GM12891 (cell line): Measurements from ENCODE around the gene CBLN4.

ENCODE experiments used
- DNase-seq: peaks from one replicate; pipeline ENCODE4 v3.0.0; 2011; ENCODE audit warnings: low spot score; ENCODE audit not compliant: insufficient read length
- FAIRE-seq: peaks from 2 replicates; lab custom pipeline; 2011; peaks lifted over from hg19 to GRCh38; lab: Jason Lieb, UNC
- PAX5 ChIP-seq: IDR thresholded peaks from 2 replicates; pipeline ENCODE4 v1.6.1; 2011; ENCODE audit warnings: low read length, moderate library complexity, mild to moderate bottlenecking; ENCODE audit not compliant: insufficient read depth, severe bottlenecking
- POLR2A ChIP-seq: IDR thresholded peaks from 2 replicates; pipeline ENCODE4 v1.6.1; 2011; ENCODE audit warnings: low read depth, low read length, control low read depth
- POLR2AphosphoS5 ChIP-seq: IDR thresholded peaks from 2 replicates; pipeline ENCODE4 v1.6.1; 2011; ENCODE audit warnings: low read depth, low read length, control low read depth
- POU2F2 ChIP-seq: IDR thresholded peaks from 2 replicates; pipeline ENCODE4 v1.6.1; 2011; ENCODE audit warnings: low read depth, mild to moderate bottlenecking, control low read depth, low read length, moderate library complexity
- SPI1 ChIP-seq: IDR thresholded peaks from 2 replicates; pipeline ENCODE4 v1.6.1; 2011; ENCODE audit warnings: low read depth, low read length, control low read depth
- TAF1 ChIP-seq: IDR thresholded peaks from 2 replicates; pipeline ENCODE4 v1.6.1; 2011; ENCODE audit warnings: low read depth, low read length, control low read depth

Gene CBLN4

GRCh38 chr20:56002908-56003800 is 2.2 kb downstream of the CBLN4 start:
- DNase-seq (no peak), FAIRE-seq (no peak)
- TF ChIP-seq SPI1 = no peak

- DNase-seq (no peak), FAIRE-seq (no peak)
- TF ChIP-seq POLR2A (no peak), POU2F2 (no peak), PAX5 (no peak), POLR2AphosphoS5 (no peak), SPI1 (no peak), TAF1 (no peak)
Measured at GRCh38 chr20:56001890-56002289, 3.4 kb downstream of the CBLN4 start.

GRCh38 chr20:56001106-56001785 is 4.1 kb downstream of the CBLN4 start:
- FAIRE-seq = no peak
- no peak for DNase-seq
- TF ChIP-seq SPI1 = no peak
- no peak for TF ChIP-seq PAX5
- no peak for TF ChIP-seq POU2F2
- no peak for TF ChIP-seq TAF1
- no peak for TF ChIP-seq POLR2A
- TF ChIP-seq POLR2AphosphoS5 = no peak

- no peak for TF ChIP-seq TAF1
- no peak for TF ChIP-seq POLR2A
- no peak for TF ChIP-seq POU2F2
- no peak for TF ChIP-seq PAX5
- no peak for TF ChIP-seq SPI1
- no peak for TF ChIP-seq POLR2AphosphoS5
- FAIRE-seq (no peak), DNase-seq (no peak)
Measured at GRCh38 chr20:55978550-55978949, 26.8 kb downstream of the CBLN4 start.

- no peak for FAIRE-seq
- no peak for DNase-seq
- TF ChIP-seq TAF1 (no peak), POLR2A (no peak), SPI1 (no peak), PAX5 (no peak), POU2F2 (no peak), POLR2AphosphoS5 (no peak)
Measured at GRCh38 chr20:55977690-55978459, 27.4 kb downstream of the CBLN4 start.

- DNase-seq = no peak
Measured at GRCh38 chr20:55974491-55975202, 30.7 kb downstream of the CBLN4 start.

GRCh38 chr20:55964790-55965189 is 40.5 kb downstream of the CBLN4 start:
- TF ChIP-seq SPI1 = no peak
- TF ChIP-seq POU2F2 = no peak
- TF ChIP-seq POLR2AphosphoS5 = no peak
- no peak for TF ChIP-seq POLR2A
- TF ChIP-seq PAX5 = no peak
- TF ChIP-seq TAF1 = no peak
- FAIRE-seq = no peak
- no peak for DNase-seq

More at GRCh38 chr20:55974491-55975202, 30.7 kb downstream of the CBLN4 start:
- FAIRE-seq = no peak
- TF ChIP-seq POLR2A (no peak), SPI1 (no peak), POU2F2 (no peak), PAX5 (no peak), TAF1 (no peak), POLR2AphosphoS5 (no peak)

- FAIRE-seq (no peak), DNase-seq (no peak)
- TF ChIP-seq TAF1 = no peak
- TF ChIP-seq POLR2AphosphoS5 = no peak
- TF ChIP-seq PAX5 = no peak
- TF ChIP-seq POLR2A = no peak
- TF ChIP-seq POU2F2 = no peak
- no peak for TF ChIP-seq SPI1
Measured at GRCh38 chr20:55961376-55962330, 43.7 kb downstream of the CBLN4 start.
